Left ventricle myocardium inferior (tissue), 1 donor: ENCODE results near the gene PMEPA1. TPM values are rescaled to one million over a fixed set of nuclear protein-coding genes. Genes with fewer than 3 reads are reported as not detected.

Experiments used
- DNase-seq: peaks from one replicate; pipeline ENCODE4 v3.0.0-alpha.2; 2020
- H3K27ac ChIP-seq: fragments of 200-600 bp; replicated peaks from 2 replicates; pipeline ENCODE4 v1.8.0; 2021
- H3K27me3 ChIP-seq: fragments of 200-600 bp; 2 replicates; pipeline ENCODE4 v1.8.0; 2021; ENCODE audit warnings: low read depth
- H3K36me3 ChIP-seq: fragments of 200-600 bp; 2 replicates; pipeline ENCODE4 v1.8.0; 2021
- H3K4me1 ChIP-seq: fragments of 200-600 bp; 2 replicates; pipeline ENCODE4 v1.8.0; 2021
- H3K4me3 ChIP-seq: fragments of 200-600 bp; 2 replicates; pipeline ENCODE4 v1.8.0; 2021; ENCODE audit warnings: mild to moderate bottlenecking, moderate library complexity
- H3K9me3 ChIP-seq: fragments of 200-600 bp; replicated peaks from 2 replicates; pipeline ENCODE4 v1.8.0; 2021
- CTCF ChIP-seq: fragments of 200-600 bp; IDR thresholded peaks from 2 replicates; pipeline ENCODE4 v1.8.0; 2021; ENCODE audit warnings: antibody characterized with exemption, mild to moderate bottlenecking, borderline replicate concordance
- intact Hi-C: fragments of 100-400 bp; cut with micrococcal nuclease; formaldehyde crosslinking; loops from one replicate; pipeline ENCODE4 v1.11.0; 2022
- total RNA-seq: library from RNA; stranded (reverse); fragmentation: NEBNext Ultra II Directional; extraction: Animal tissue kit (Norgen Biotek cat#: 25700); gene quantifications from one replicate; pipeline ENCODE4 v1.2.1, GENCODE V29; 2021
- donor health status: DM: no; HTN: yes; CAD: no; lungs with severe emphysema.

PMEPA1 gene
- total RNA-seq, 1 donor from 2014 or later: 36.4 TPM

- peaks cover 33% of the 10 kb centered on the region for H3K4me1 ChIP-seq
- H3K27me3 ChIP-seq: no peaks in the 10 kb centered on the region
- TF ChIP-seq CTCF: no peak
- intact Hi-C loops: no loop called here
- H3K27ac ChIP-seq: peak overlapping the region; percentile 79
- H3K9me3 ChIP-seq: no peaks in the 10 kb centered on the region
- peak overlapping the region; percentile 55 for H3K4me3 ChIP-seq
- peak; percentile 84 for DNase-seq
- H3K36me3 ChIP-seq: no peaks in the 10 kb centered on the region
These were observed 38.9 kb upstream of the PMEPA1 start for GRCh38 chr20:57748601-57749130.

GRCh38 chr20:57747861-57748481 lies 38.2 kb upstream of the PMEPA1 start:
- Histone ChIP-seq H3K36me3 (no peaks in the 10 kb centered on the region), H3K4me3 (peak overlapping the region; percentile 55)

GRCh38 chr20:57746832-57747404 lies 37.1 kb upstream of the PMEPA1 start:
- no peak for TF ChIP-seq CTCF
- no peak for DNase-seq
- Histone ChIP-seq H3K36me3 (no peaks in the 10 kb centered on the region), H3K9me3 (no peaks in the 10 kb centered on the region), H3K27ac (peak overlapping the region; percentile 79), H3K27me3 (no peaks in the 10 kb centered on the region), H3K4me3 (no peak overlapping the region), H3K4me1 (peaks cover 32% of the 10 kb centered on the region)
- intact Hi-C loops: no loop called here

More at GRCh38 chr20:57747861-57748481, 38.2 kb upstream of the PMEPA1 start:
- DNase-seq: no peak
- Histone ChIP-seq H3K9me3 (no peaks in the 10 kb centered on the region), H3K27ac (peak overlapping the region; percentile 79), H3K27me3 (no peaks in the 10 kb centered on the region), H3K4me1 (peaks cover 32% of the 10 kb centered on the region)
- intact Hi-C loops: no loop called here
- no peak for TF ChIP-seq CTCF

- no peak for DNase-seq
- Histone ChIP-seq H3K4me1 (peaks cover 32% of the 10 kb centered on the region), H3K27ac (no peak overlapping the region), H3K9me3 (no peaks in the 10 kb centered on the region), H3K4me3 (no peak overlapping the region), H3K36me3 (no peaks in the 10 kb centered on the region), H3K27me3 (no peaks in the 10 kb centered on the region)
- intact Hi-C loops: no loop called here
- no peak for TF ChIP-seq CTCF
These were observed 36.4 kb upstream of the PMEPA1 start for GRCh38 chr20:57746201-57746600.

- intact Hi-C loops: no loop called here
- H3K27me3 ChIP-seq: no peaks in the 10 kb centered on the region
- H3K27ac ChIP-seq: no peak overlapping the region
- no peaks in the 10 kb centered on the region for H3K36me3 ChIP-seq
- TF ChIP-seq CTCF: no peak
- DNase-seq: no peak
- H3K4me3 ChIP-seq: no peak overlapping the region
- H3K4me1 ChIP-seq: peaks cover 23% of the 10 kb centered on the region
- H3K9me3 ChIP-seq: no peaks in the 10 kb centered on the region
These were observed 34.4 kb upstream of the PMEPA1 start for GRCh38 chr20:57744206-57744605.
